Caco-2 (cell line): ENCODE data around the gene C1QA. TPM values are rescaled to one million over a fixed set of nuclear protein-coding genes. Genes with fewer than 3 reads are reported as not detected.

Experiments used
- BruUV-seq: library from RNA; stranded (reverse); fragments of 400-500 nt; replicated peaks from 2 replicates; lab custom pipeline; 2021; lab: Mats Ljungman, UMichigan
- CTCF ChIA-PET: fragments of 300-600 bp; sonication (Branson Sonifier 250); formaldehyde crosslinking; loops from one replicate; lab custom pipeline; 2022; ENCODE audit warnings: antibody characterized with exemption; lab: Charles Lee
- POLR2A ChIA-PET: fragments of 300-600 bp; sonication (Branson Sonifier 250); formaldehyde crosslinking; loops from one replicate; lab custom pipeline; 2022; ENCODE audit warnings: antibody characterized with exemption; lab: Charles Lee
- DNase-seq, 2 experiments: peaks; one replicate each; pipeline versions ENCODE4 v3.0.0 to v3.0.0-alpha.2; 2020 to 2022
- H3K27me3 ChIP-seq: replicated peaks from 2 replicates; pipeline ENCODE4 v1.6.0; 2011; ENCODE audit warnings: low read length; ENCODE audit not compliant: control insufficient read depth, insufficient read depth
- H3K36me3 ChIP-seq: 2 replicates; pipeline ENCODE4 v1.5.1; 2011; ENCODE audit warnings: low read length; ENCODE audit not compliant: control insufficient read depth, insufficient read depth
- H3K4me1 ChIP-seq: fragments of 250-450 bp; sonication (Bioruptor Pico); 2 replicates; pipeline ENCODE4 v1.5.1; 2020; ENCODE audit warnings: mild to moderate bottlenecking
- H3K4me3 ChIP-seq: 2 replicates; pipeline ENCODE4 v1.5.1; 2011; ENCODE audit warnings: low read depth, mild to moderate bottlenecking, control low read depth, low read length
- H3K9me3 ChIP-seq: fragments of 250-450 bp; sonication (Bioruptor Pico); 2 replicates; pipeline ENCODE4 v1.5.1; 2020; ENCODE audit warnings: mild to moderate bottlenecking, moderate library complexity
- H3K27ac Mint-ChIP-seq: one replicate; pipeline ENCODE4 v1.8.0; 2022; ENCODE audit warnings: mixed read lengths; ENCODE audit not compliant: unreplicated experiment
- H3K27me3 Mint-ChIP-seq: one replicate; pipeline ENCODE4 v1.8.0; 2022; ENCODE audit warnings: mixed read lengths; ENCODE audit not compliant: insufficient read depth, unreplicated experiment
- H3K36me3 Mint-ChIP-seq: one replicate; pipeline ENCODE4 v1.8.0; 2022; ENCODE audit warnings: mild to moderate bottlenecking, mixed read lengths; ENCODE audit not compliant: insufficient read depth, unreplicated experiment
- H3K4me1 Mint-ChIP-seq: one replicate; pipeline ENCODE4 v1.8.0; 2022; ENCODE audit warnings: low read depth, mixed read lengths; ENCODE audit not compliant: unreplicated experiment
- H3K4me3 Mint-ChIP-seq: one replicate; pipeline ENCODE4 v1.8.0; 2022; ENCODE audit warnings: mild to moderate bottlenecking, moderate library complexity, mixed read lengths; ENCODE audit not compliant: unreplicated experiment
- H3K9me3 Mint-ChIP-seq: one replicate; pipeline ENCODE4 v1.8.0; 2022; ENCODE audit warnings: mixed read lengths; ENCODE audit not compliant: unreplicated experiment
- CTCF ChIP-seq, 2 experiments: fragments of 200-600 bp in 1 of 2; IDR thresholded peaks; 1 replicate in 1 of 2; 2 replicates in 1 of 2; pipeline versions ENCODE4 v1.5.1 to v1.8.0; 2011 to 2022; ENCODE audit warnings: antibody characterized with exemption in 1 of 2, control low read depth in 1 of 2, inconsistent platforms in 1 of 2, low read depth in 1 of 2, low read length in 1 of 2, mild to moderate bottlenecking in 1 of 2, moderate library complexity in 1 of 2; ENCODE audit not compliant: insufficient read depth in 1 of 2, severe bottlenecking in 1 of 2, unreplicated experiment in 1 of 2
- intact Hi-C: fragments of 100-400 bp; cut with micrococcal nuclease; formaldehyde crosslinking; loops from one replicate; pipeline ENCODE4 v1.10.0; 2022; ENCODE audit not compliant: unreplicated experiment
- total RNA-seq: library from RNA; stranded (reverse); gene quantifications from 2 replicates; pipeline ENCODE4 v1.2.3, GENCODE V29; 2022

Gene C1QA
- total RNA-seq, 1 experiment from 2014 or later, result not detected

- Histone ChIP-seq H3K27me3 (no peaks in the 10 kb centered on the region; the same call in 1 of the 2 replicates), H3K9me3 (no peaks in the 10 kb centered on the region), H3K4me1 (no peaks in the 10 kb centered on the region), H3K4me3 (no peak overlapping the region), H3K36me3 (no peaks in the 10 kb centered on the region)
- Mint-ChIP-seq H3K9me3 (no peaks in the 10 kb centered on the region), H3K4me3 (no peak overlapping the region), H3K27me3 (peaks cover 17% of the 10 kb centered on the region), H3K36me3 (no peaks in the 10 kb centered on the region), H3K4me1 (no peaks in the 10 kb centered on the region), H3K27ac (no peak overlapping the region)
- ChIA-PET POLR2A (no interaction called here), CTCF (no interaction called here)
- intact Hi-C loops, result no loop called here
- TF ChIP-seq CTCF (IDR thresholded peaks at IDR 0.05; ENCODE audit: insufficient read depth in 1 of 2, low read depth in 1 of 2, low read length in 1 of 2, severe bottlenecking in 1 of 2, unreplicated experiment in 1 of 2), result no peak
- BruUV-seq, result no TSS peak
- DNase-seq, result no peak
These were observed 42.0 kb upstream of the C1QA start for GRCh38 chr1:22594396-22594795.

GRCh38 chr1:22595108-22595507 lies 41.3 kb upstream of the C1QA start:
- H3K4me1 ChIP-seq, result no peaks in the 10 kb centered on the region
- H3K27me3 ChIP-seq, result no peaks in the 10 kb centered on the region; the same call in 1 of the 2 replicates
- DNase-seq, result no peak
- H3K4me3 Mint-ChIP-seq, result no peak overlapping the region
- no TSS peak for BruUV-seq
- no peaks in the 10 kb centered on the region for H3K36me3 Mint-ChIP-seq
- H3K27ac Mint-ChIP-seq, result no peak overlapping the region
- H3K9me3 ChIP-seq, result no peaks in the 10 kb centered on the region
- H3K4me3 ChIP-seq, result no peak overlapping the region
- POLR2A ChIA-PET, result no interaction called here
- no peaks in the 10 kb centered on the region for H3K36me3 ChIP-seq
- CTCF ChIA-PET, result no interaction called here
- no peak for TF ChIP-seq CTCF (IDR thresholded peaks at IDR 0.05; ENCODE audit: insufficient read depth in 1 of 2, low read depth in 1 of 2, low read length in 1 of 2, severe bottlenecking in 1 of 2, unreplicated experiment in 1 of 2)
- intact Hi-C loops, result no loop called here
- H3K27me3 Mint-ChIP-seq, result peaks cover 19% of the 10 kb centered on the region
- no peaks in the 10 kb centered on the region for H3K9me3 Mint-ChIP-seq
- H3K4me1 Mint-ChIP-seq, result no peaks in the 10 kb centered on the region

GRCh38 chr1:22597301-22597965 lies 39.0 kb upstream of the C1QA start:
- no peak for TF ChIP-seq CTCF (IDR thresholded peaks at IDR 0.05; ENCODE audit: insufficient read depth in 1 of 2, low read depth in 1 of 2, low read length in 1 of 2, severe bottlenecking in 1 of 2, unreplicated experiment in 1 of 2)
- intact Hi-C loops, result no loop called here
- DNase-seq, result no peak
- Histone ChIP-seq H3K4me3 (no peak overlapping the region), H3K36me3 (no peaks in the 10 kb centered on the region), H3K9me3 (no peaks in the 10 kb centered on the region), H3K4me1 (no peaks in the 10 kb centered on the region), H3K27me3 (no peaks in the 10 kb centered on the region; the same call in 1 of the 2 replicates)
- no peaks in the 10 kb centered on the region for H3K4me1 Mint-ChIP-seq
- ChIA-PET POLR2A (no interaction called here), CTCF (no interaction called here)
- H3K36me3 Mint-ChIP-seq, result no peaks in the 10 kb centered on the region
- no peak overlapping the region for H3K4me3 Mint-ChIP-seq
- no TSS peak for BruUV-seq
- H3K27me3 Mint-ChIP-seq, result peaks cover 16% of the 10 kb centered on the region
- H3K9me3 Mint-ChIP-seq, result no peaks in the 10 kb centered on the region
- no peak overlapping the region for H3K27ac Mint-ChIP-seq
